AG04450 (cell line): ENCODE data around the gene CHRNA5. TPM values are rescaled to one million over a fixed set of nuclear protein-coding genes. Genes with fewer than 3 reads are reported as not detected.

Experiments
- CTCF ChIA-PET: fragments of 300-600, 350-600 bp; formaldehyde crosslinking; extraction: SDS; loops from one replicate; lab custom pipeline; 2022; ENCODE audit warnings: antibody characterized with exemption, inconsistent platforms; lab: Charles Lee
- POLR2A ChIA-PET: fragments of 350-600 bp; formaldehyde crosslinking; extraction: SDS; loops from one replicate; lab custom pipeline; 2021; ENCODE audit warnings: antibody characterized with exemption, inconsistent platforms; lab: Yijun Ruan, JAX
- DNase-seq: peaks from one replicate; pipeline ENCODE4 v3.0.0-alpha.2; 2011; ENCODE audit warnings: low read depth, low spot score
- H3K27ac ChIP-seq: one replicate; pipeline ENCODE4 v1.5.1; 2012; ENCODE audit warnings: low read depth, low read length, control low read depth
- H3K27me3 ChIP-seq: one replicate; pipeline ENCODE4 v1.6.0; 2012; ENCODE audit warnings: low read length; ENCODE audit not compliant: control insufficient read depth, insufficient read depth
- H3K4me3 ChIP-seq: 2 replicates; pipeline ENCODE4 v1.5.1; 2011; ENCODE audit warnings: mild to moderate bottlenecking, low read depth, low read length, control low read depth
- H3K9me3 ChIP-seq: 2 replicates; pipeline ENCODE4 v1.5.1; 2012; ENCODE audit warnings: low read length; ENCODE audit not compliant: control insufficient read depth, insufficient read depth
- CTCF ChIP-seq: IDR thresholded peaks from 2 replicates; pipeline ENCODE4 v1.5.1; 2011; ENCODE audit warnings: low read depth, low read length, control low read depth, inconsistent platforms
- polyA plus RNA-seq: library from polyadenylated mRNA; depleted of rRNA; stranded (reverse); fragments of >200 nt; gene quantifications from 2 replicates; pipeline ENCODE4 v1.2.3, GENCODE V29; 2011

Gene CHRNA5
- polyA plus RNA-seq, 1 experiment = 5.2 TPM

- no peak within 1 kb of the TSS for H3K27ac ChIP-seq
- H3K4me3 ChIP-seq = no peak within 1 kb of the TSS
- no peak for TF ChIP-seq CTCF
- no peaks in the 10 kb centered on the region for H3K9me3 ChIP-seq
- DNase-seq = no peak
- ChIA-PET CTCF (interaction anchor here (1.6 kb wide), 1 partner anchor 88 kb away, joined by 4 read pairs; no protein-coding TSS in a partner anchor), POLR2A (no interaction called here)
- peaks cover 45% of the 10 kb centered on the region for H3K27me3 ChIP-seq
Observed at GRCh38 chr15:78620527-78621421, 55.5 kb downstream of the CHRNA5 start, which contains the start of gene CHRNA3. Gene CHRNA3 (minus strand): TSS chr15:78620996. CDS start chr15:78620794, 202 bp downstream.

GRCh38 chr15:78621810-78622402 is 56.6 kb downstream of the CHRNA5 start:
- no peak overlapping the region for H3K4me3 ChIP-seq
- no peaks in the 10 kb centered on the region for H3K9me3 ChIP-seq
- no peak for DNase-seq
- no peak for TF ChIP-seq CTCF
- POLR2A ChIA-PET = no interaction called here
- CTCF ChIA-PET = interaction anchor here (1.6 kb wide), 1 partner anchor 87 kb away, joined by 4 read pairs; no protein-coding TSS in a partner anchor
- no peak overlapping the region for H3K27ac ChIP-seq
- peaks cover 51% of the 10 kb centered on the region for H3K27me3 ChIP-seq

- ChIA-PET CTCF (no interaction called here), POLR2A (no interaction called here)
- Histone ChIP-seq H3K27me3 (peaks cover 53% of the 10 kb centered on the region), H3K27ac (no peak overlapping the region), H3K9me3 (no peaks in the 10 kb centered on the region), H3K4me3 (no peak overlapping the region)
- TF ChIP-seq CTCF = no peak
- DNase-seq = no peak
Observed at GRCh38 chr15:78623786-78624497, 58.6 kb downstream of the CHRNA5 start.

- TF ChIP-seq CTCF = no peak
- ChIA-PET POLR2A (no interaction called here), CTCF (interaction anchor here (0.6 kb wide), 1 partner anchor 101 kb away, joined by 3 read pairs; no protein-coding TSS in a partner anchor)
- Histone ChIP-seq H3K4me3 (no peak overlapping the region), H3K27ac (no peak overlapping the region), H3K9me3 (no peaks in the 10 kb centered on the region), H3K27me3 (peaks cover 43% of the 10 kb centered on the region)
- DNase-seq = no peak
Observed at GRCh38 chr15:78624651-78625590, 59.6 kb downstream of the CHRNA5 start.
